ENCODE measurements around the gene ADRM1.

Gene ADRM1

GRCh38 chr20:62302341-62303061 is at the start of gene ADRM1:
Gene ADRM1 (plus strand): TSS chr20:62302997. CDS start chr20:62303569, 572 bp downstream.
- peak; percentile 90 for DNase-seq

GRCh38 chr20:62253398-62253797 is 49.4 kb upstream of the ADRM1 start:
- DNase-seq, result no peak

GRCh38 chr20:62254021-62254724 is 48.6 kb upstream of the ADRM1 start:
- DNase-seq, result no peak

GRCh38 chr20:62255976-62256375 is 46.8 kb upstream of the ADRM1 start:
- no peak for DNase-seq

GRCh38 chr20:62258499-62259293 is 44.1 kb upstream of the ADRM1 start:
- DNase-seq, result no peak

GRCh38 chr20:62259294-62259565 is 43.6 kb upstream of the ADRM1 start:
- DNase-seq, result no peak

- DNase-seq, result no peak
Observed at GRCh38 chr20:62262064-62262463, 40.7 kb upstream of the ADRM1 start.

GRCh38 chr20:62263396-62263795 is 39.4 kb upstream of the ADRM1 start:
- no peak for DNase-seq

GRCh38 chr20:62265365-62265764 is 37.4 kb upstream of the ADRM1 start:
- no peak for DNase-seq

GRCh38 chr20:62266340-62266739 is 36.5 kb upstream of the ADRM1 start:
- DNase-seq, result no peak

GRCh38 chr20:62266851-62267250 is 35.9 kb upstream of the ADRM1 start:
- no peak for DNase-seq

GRCh38 chr20:62267543-62267942 is 35.3 kb upstream of the ADRM1 start:
- DNase-seq, result no peak

GRCh38 chr20:62268228-62268900 is 34.4 kb upstream of the ADRM1 start:
- no peak for DNase-seq

GRCh38 chr20:62269378-62269777 is 33.4 kb upstream of the ADRM1 start:
- no peak for DNase-seq

GRCh38 chr20:62269871-62270270 is 32.9 kb upstream of the ADRM1 start:
- DNase-seq, result no peak

- no peak for DNase-seq
Observed at GRCh38 chr20:62272200-62272599, 30.6 kb upstream of the ADRM1 start.

- DNase-seq, result no peak
Observed at GRCh38 chr20:62273416-62273815, 29.4 kb upstream of the ADRM1 start.

GRCh38 chr20:62274332-62274950 is 28.4 kb upstream of the ADRM1 start:
- DNase-seq, result no peak

GRCh38 chr20:62275219-62275618 is 27.6 kb upstream of the ADRM1 start:
- no peak for DNase-seq

GRCh38 chr20:62276439-62276838 is 26.4 kb upstream of the ADRM1 start:
- no peak for DNase-seq

- no peak for DNase-seq
Observed at GRCh38 chr20:62277253-62277652, 25.5 kb upstream of the ADRM1 start.

- no peak for DNase-seq
Observed at GRCh38 chr20:62280303-62280702, 22.5 kb upstream of the ADRM1 start.

Measured in T1000 (cell line).